ENCODE data around the gene ADGRG7. TPM values are rescaled to one million over a fixed set of nuclear protein-coding genes. Genes with fewer than 3 reads are reported as not detected.
"Not testable (repeated sequence)": the region's sequence is repeated elsewhere in the genome, so short reads cannot be mapped to it uniquely, and the experiment has no call there.

The ADGRG7 gene, protein sequence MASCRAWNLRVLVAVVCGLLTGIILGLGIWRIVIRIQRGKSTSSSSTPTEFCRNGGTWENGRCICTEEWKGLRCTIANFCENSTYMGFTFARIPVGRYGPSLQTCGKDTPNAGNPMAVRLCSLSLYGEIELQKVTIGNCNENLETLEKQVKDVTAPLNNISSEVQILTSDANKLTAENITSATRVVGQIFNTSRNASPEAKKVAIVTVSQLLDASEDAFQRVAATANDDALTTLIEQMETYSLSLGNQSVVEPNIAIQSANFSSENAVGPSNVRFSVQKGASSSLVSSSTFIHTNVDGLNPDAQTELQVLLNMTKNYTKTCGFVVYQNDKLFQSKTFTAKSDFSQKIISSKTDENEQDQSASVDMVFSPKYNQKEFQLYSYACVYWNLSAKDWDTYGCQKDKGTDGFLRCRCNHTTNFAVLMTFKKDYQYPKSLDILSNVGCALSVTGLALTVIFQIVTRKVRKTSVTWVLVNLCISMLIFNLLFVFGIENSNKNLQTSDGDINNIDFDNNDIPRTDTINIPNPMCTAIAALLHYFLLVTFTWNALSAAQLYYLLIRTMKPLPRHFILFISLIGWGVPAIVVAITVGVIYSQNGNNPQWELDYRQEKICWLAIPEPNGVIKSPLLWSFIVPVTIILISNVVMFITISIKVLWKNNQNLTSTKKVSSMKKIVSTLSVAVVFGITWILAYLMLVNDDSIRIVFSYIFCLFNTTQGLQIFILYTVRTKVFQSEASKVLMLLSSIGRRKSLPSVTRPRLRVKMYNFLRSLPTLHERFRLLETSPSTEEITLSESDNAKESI
- total RNA-seq, result not detected

DNA sequence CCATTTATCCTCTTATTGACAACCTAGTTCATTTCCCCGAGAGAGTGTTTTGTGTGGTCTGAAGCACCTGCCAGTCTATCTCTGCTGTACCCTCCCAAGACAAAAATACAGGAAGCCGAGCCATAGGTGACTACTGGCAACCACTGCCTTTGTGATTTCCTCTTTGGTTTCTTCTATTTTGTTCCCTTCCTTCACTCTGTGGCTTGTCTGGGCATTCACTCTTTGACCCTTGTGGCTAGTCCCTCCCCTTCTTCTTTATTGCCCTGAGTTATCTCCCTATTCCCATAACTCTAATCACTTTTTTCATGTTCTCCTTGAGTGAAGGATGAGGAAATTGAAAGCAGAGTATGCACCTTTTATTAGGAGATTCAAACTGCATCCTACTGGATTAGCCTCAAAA, at the start of gene ADGRG7:
Gene ADGRG7 (plus strand): TSS at position 297 of the 400 bp plus-strand sequence. CDS start 256 bp downstream, outside the sequence.
- DNase-seq (ENCODE audit: low spot score), result no peak
- intact Hi-C loops (cut with DNase I), result no loop called here
- no peak for ATAC-seq

DNA sequence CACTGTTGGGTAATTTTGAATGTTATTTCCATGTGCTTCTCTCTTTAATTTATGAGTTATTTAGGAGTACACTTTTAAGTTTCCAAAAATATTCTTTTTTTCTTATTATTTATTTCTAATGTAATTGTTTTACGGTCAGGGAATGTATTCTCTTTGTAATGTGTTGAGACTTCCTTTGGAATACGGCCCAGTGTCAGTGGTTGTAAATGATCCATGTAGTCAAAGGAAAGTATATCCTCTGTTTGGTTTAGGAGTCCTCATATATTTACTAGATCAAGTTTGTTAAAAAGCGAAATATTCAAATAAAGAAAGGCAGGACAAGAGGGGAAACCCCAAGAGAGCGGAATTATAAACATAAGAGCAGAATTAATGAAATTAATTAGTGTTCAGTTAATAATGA, 49.0 kb upstream of the ADGRG7 start:
- intact Hi-C loops (cut with DNase I), result no loop called here
- ATAC-seq (no peak), DNase-seq (ENCODE audit: low spot score) (no peak)

- ATAC-seq, result peak; percentile 57
- no peak for DNase-seq (ENCODE audit: low spot score)
- intact Hi-C loops (cut with DNase I), result no loop called here
Measured at GRCh38 chr3:100561459-100562158, 47.8 kb upstream of the ADGRG7 start.

DNA sequence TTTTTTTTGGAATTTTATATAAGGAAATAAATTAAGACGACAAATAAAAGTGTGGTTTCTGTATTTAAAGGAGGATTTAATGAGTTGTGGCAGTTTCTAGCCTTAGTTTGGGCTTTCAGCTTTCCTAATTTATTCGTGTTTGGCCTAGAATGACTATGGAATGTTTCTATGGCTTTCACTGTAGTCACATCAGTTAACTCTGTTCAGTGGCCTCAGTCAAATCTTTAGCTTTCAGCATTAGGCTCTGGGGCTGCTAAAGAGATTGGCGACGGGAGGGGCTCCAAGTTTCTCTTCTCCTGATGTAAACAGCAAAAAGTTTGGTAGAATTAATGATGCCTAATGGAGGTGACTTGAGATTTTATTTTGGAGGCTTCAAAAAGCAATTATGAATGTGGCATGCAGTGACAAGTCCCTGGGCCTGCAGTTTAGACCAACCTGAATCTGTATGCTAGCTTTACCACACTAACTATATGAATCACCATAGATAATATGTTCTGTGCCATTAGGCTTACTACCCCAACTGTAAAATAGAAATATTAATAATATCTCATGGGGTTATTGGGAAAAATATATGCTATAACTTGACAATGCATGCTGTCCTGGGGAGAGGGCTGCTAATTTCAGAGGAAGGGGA, 47.1 kb upstream of the ADGRG7 start:
- no peak for ATAC-seq
- intact Hi-C loops (cut with DNase I), result no loop called here
- DNase-seq (ENCODE audit: low spot score), result no peak

- ATAC-seq (no peak), DNase-seq (ENCODE audit: low spot score) (no peak)
- intact Hi-C loops (cut with DNase I), result no loop called here
Measured at GRCh38 chr3:100563228-100563627, 46.2 kb upstream of the ADGRG7 start.

- intact Hi-C loops (cut with DNase I), result no loop called here
- DNase-seq (ENCODE audit: low spot score) (no peak), ATAC-seq (no peak)
Measured at GRCh38 chr3:100563652-100564211, 45.7 kb upstream of the ADGRG7 start.

- ATAC-seq, result no peak
- no peak for DNase-seq (ENCODE audit: low spot score)
- intact Hi-C loops (cut with DNase I), result no loop called here
Measured at GRCh38 chr3:100570811-100571210, 38.6 kb upstream of the ADGRG7 start.

GRCh38 chr3:100574536-100574935, 34.9 kb upstream of the ADGRG7 start:
- intact Hi-C loops (cut with DNase I), result no loop called here
- DNase-seq (ENCODE audit: low spot score) (no peak), ATAC-seq (no peak)

- intact Hi-C loops (cut with DNase I), result no loop called here
- ATAC-seq, result no peak
- no peak for DNase-seq (ENCODE audit: low spot score)
Measured at GRCh38 chr3:100575704-100576103, 33.7 kb upstream of the ADGRG7 start.

GRCh38 chr3:100577382-100578008, 31.9 kb upstream of the ADGRG7 start:
- intact Hi-C loops (cut with DNase I), result no loop called here
- no peak for ATAC-seq
- no peak for DNase-seq (ENCODE audit: low spot score)

DNA sequence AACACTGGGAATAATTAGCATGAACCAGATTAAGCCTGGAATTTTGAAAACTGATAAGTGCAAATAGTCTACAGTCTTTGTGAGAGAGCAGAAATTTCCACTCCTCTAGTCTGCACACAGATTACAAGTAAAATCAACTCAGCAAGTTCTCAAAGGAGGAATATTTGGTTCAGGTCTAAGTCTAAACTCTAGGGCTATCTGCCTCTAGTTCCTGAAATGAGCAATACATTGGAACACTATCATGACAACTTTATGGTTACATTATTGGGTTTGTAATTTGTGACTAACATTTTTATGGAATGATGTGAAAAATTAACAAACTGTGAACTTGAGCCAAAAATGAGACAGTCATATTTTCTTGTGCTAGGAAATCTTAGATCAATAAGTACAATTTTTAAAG, 30.8 kb upstream of the ADGRG7 start:
- DNase-seq (ENCODE audit: low spot score) (no peak), ATAC-seq (no peak)
- intact Hi-C loops (cut with DNase I), result no loop called here

GRCh38 chr3:100580147-100580546, 29.3 kb upstream of the ADGRG7 start:
- DNase-seq (ENCODE audit: low spot score) (no peak), ATAC-seq (peak; percentile 59)
- intact Hi-C loops (cut with DNase I), result no loop called here

GRCh38 chr3:100581650-100582049, 27.8 kb upstream of the ADGRG7 start:
- intact Hi-C loops (cut with DNase I), result no loop called here
- no peak for DNase-seq (ENCODE audit: low spot score)
- ATAC-seq, result no peak

DNA sequence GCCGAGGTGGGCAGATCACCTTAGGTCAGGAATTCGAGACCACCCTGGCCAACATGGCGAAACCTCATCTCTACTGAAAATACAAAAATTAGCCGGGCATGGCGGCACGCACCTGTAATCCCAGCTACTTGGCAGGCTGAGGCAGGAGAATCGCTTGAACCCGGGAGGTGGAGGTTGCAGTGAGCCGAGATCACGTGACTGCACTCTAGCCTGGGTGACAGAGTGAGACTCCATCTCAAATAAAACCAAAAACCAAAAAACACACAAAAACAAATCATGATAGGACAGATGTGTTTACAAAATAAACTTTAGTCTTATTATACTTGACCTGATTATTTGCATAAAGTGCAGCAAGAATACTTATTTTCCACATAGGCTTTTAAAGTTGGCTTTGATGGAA, 27.2 kb upstream of the ADGRG7 start:
- DNase-seq (ENCODE audit: low spot score); intact Hi-C loops (cut with DNase I); ATAC-seq: not testable (repeated sequence)

DNA sequence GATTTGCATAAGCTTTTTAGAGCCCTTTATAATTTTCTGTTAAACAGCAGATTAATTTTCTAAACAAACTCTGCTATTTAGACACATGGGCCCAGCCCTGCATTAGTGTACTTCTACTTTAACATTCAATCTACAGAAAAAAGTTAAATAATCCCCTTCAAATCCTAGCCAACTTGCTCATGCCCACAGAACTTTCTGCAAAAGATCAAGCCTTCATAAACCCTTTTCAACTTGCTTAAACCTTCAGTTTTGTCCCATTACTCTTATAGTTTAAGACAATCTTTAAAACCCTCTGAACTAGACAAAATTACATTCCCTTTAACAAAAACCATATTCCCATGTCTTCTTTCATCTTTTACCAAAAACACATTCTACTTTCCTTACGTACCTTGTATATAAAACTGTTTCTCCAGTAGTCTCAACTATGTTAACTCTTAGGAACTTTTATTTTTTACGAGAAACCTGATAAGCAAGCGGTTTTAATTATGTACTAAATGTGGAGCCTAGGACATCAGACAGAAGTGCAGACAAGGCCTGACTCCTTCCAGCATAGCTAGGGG, 25.2 kb upstream of the ADGRG7 start:
- no peak for ATAC-seq
- intact Hi-C loops (cut with DNase I), result no loop called here
- no peak for DNase-seq (ENCODE audit: low spot score)

DNA sequence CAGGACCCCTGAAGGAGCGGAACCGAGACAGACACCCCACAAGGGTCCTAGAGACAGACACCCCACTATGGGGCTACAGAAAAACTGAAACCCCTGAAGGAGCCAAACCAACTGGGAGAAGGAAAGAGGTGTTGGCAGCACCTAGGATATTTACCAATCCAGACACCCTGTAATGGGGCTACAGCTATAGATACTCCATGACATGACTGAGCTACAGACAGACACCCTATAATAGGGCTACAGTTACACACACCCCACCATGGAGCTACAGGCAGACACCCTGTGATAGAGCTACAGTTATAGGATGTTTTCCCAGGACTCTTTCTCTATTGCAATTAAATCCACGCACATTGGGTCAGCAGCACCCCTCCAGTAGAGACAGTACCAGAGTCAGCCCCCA, 22.6 kb upstream of the ADGRG7 start:
- DNase-seq (ENCODE audit: low spot score) (no peak), ATAC-seq (no peak)
- intact Hi-C loops (cut with DNase I), result no loop called here

- intact Hi-C loops (cut with DNase I), result no loop called here
Measured at GRCh38 chr3:100588251-100588650, 21.1 kb upstream of the ADGRG7 start.

GRCh38 chr3:100590114-100590839, 19.1 kb upstream of the ADGRG7 start:
- DNase-seq (ENCODE audit: low spot score) (peak; percentile 70), ATAC-seq (peak; percentile 89)
- intact Hi-C loops (cut with DNase I), result no loop called here

More at GRCh38 chr3:100588251-100588650, 21.1 kb upstream of the ADGRG7 start:
- DNase-seq (ENCODE audit: low spot score) (no peak), ATAC-seq (no peak)
